NCI-H2227 treated with DMSO at 0.1 percent for 48 hours (cell line): ENCODE results near the gene BASP1.
"Not testable (repeated sequence)": the region's sequence is repeated elsewhere in the genome, so short reads cannot be mapped to it uniquely, and the experiment has no call there.

Source experiments
- DNase-seq: peaks from one replicate; lab custom pipeline; 2025; lab: John Stamatoyannopoulos, UW

BASP1 gene

DNA sequence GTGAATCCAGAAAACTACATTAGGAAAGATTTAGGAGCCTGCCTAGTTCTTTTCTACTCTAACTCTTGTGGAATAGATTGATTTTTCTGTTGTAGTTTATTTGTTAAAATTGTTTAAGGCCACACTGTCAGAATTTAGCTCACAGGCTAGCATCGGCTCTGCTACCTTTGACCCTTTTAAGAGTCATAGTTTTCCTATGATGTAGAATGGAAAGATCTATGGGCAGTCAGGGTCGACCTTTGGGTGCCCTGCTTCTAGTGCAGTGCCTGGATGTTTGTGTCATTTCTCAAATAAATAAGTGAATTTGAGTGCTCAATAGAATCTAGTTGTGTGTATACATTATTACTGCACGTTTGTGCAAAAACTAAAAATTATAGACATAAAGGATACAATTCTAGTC, 38.7 kb downstream of the BASP1 start:
- no peak for DNase-seq

GRCh38 chr5:17256839-17257238, 39.4 kb downstream of the BASP1 start:
- DNase-seq = no peak

DNA sequence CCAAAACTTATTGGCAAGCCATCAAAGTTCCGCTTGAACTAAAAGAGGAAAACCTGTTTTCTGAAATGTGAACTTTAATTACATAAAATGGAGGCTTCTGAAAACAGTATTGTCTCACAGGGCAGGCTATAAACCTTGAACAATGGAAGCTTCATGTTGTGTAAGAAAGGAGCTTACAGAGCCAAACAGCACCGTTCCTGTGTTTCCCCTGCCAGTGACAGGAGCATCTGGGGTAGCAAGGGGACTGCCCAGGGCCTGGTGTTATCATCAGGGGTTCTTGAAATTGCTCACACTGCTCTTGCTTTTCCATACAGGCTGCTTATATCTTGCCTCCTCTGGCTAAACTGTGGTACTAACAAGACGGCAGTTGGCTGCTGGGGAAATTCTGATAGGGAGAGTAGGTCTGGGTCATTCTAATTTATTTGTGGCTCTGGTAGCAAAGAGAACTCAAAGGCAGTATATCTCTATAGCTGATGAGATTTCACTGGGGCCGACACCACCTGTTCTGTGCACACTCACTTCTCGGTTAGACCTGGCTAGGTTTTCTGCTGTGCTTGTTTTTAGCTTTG, 40.4 kb downstream of the BASP1 start:
- no peak for DNase-seq

- no peak for DNase-seq
Measured at GRCh38 chr5:17258431-17258830, 41.0 kb downstream of the BASP1 start.

GRCh38 chr5:17259012-17259411, 41.6 kb downstream of the BASP1 start:
- DNase-seq = not testable (repeated sequence)

- no peak for DNase-seq
Measured at GRCh38 chr5:17259630-17260257, 42.3 kb downstream of the BASP1 start.

- DNase-seq = no peak
Measured at GRCh38 chr5:17260549-17260948, 43.1 kb downstream of the BASP1 start.

DNA sequence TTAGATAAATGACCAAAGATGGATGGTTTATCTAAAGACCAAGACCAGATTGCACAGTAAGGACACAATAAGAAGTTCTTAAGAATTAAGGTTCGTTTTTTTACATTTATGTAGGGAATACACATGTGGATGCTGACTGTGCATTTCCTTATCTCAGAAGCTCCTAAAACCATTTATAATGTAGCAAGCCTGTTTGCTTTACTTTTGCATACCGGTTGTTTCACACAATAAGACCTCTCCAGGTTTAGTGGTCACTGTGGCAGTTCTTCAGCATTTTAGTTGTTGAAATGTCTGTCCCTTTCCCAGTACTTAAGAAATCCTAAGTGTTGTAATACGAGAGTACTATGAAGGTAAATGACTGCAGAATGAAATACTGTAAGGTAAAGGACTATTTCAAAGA, 43.6 kb downstream of the BASP1 start:
- no peak for DNase-seq

GRCh38 chr5:17265041-17265440, 47.6 kb downstream of the BASP1 start:
- DNase-seq = no peak

DNA sequence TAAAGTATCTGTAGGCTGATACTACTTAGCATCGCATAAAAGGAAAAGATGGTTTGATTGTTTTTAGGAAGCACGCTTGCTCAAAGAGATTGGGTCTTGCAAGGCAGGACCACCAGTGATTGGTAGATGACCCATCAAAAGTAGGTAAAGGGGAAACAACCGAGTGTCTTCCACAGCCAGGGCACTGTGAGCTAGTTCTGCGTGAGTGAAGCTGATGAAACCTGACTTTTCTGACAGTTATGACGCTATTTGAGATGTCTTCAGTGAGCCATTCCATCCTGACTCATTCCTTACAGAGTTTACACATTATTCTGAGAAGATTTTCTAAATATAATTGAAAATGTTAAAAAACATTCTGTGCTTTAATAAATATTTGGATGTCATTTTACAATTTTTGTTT, 49.7 kb downstream of the BASP1 start:
- DNase-seq = no peak

- no peak for DNase-seq
Measured at GRCh38 chr5:17269201-17269600, 51.8 kb downstream of the BASP1 start.

GRCh38 chr5:17272111-17272510, 54.7 kb downstream of the BASP1 start:
- DNase-seq = no peak

DNA sequence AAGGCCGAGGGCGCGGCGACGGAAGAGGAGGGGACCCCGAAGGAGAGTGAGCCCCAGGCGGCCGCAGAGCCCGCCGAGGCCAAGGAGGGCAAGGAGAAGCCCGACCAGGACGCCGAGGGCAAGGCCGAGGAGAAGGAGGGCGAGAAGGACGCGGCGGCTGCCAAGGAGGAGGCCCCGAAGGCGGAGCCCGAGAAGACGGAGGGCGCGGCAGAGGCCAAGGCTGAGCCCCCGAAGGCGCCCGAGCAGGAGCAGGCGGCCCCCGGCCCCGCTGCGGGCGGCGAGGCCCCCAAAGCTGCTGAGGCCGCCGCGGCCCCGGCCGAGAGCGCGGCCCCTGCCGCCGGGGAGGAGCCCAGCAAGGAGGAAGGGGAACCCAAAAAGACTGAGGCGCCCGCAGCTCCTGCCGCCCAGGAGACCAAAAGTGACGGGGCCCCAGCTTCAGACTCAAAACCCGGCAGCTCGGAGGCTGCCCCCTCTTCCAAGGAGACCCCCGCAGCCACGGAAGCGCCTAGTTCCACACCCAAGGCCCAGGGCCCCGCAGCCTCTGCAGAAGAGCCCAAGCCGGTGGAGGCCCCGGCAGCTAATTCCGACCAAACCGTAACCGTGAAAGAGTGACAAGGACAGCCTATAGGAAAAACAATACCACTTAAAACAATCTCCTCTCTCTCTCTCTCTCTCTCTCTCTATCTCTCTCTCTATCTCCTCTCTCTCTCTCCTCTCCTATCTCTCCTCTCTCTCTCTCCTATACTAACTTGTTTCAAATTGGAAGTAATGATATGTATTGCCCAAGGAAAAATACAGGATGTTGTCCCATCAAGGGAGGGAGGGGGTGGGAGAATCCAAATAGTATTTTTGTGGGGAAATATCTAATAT, 58.1 kb downstream of the BASP1 start:
- no peak for DNase-seq

- DNase-seq = no peak
Measured at GRCh38 chr5:17276445-17276844, 59.0 kb downstream of the BASP1 start.

DNA sequence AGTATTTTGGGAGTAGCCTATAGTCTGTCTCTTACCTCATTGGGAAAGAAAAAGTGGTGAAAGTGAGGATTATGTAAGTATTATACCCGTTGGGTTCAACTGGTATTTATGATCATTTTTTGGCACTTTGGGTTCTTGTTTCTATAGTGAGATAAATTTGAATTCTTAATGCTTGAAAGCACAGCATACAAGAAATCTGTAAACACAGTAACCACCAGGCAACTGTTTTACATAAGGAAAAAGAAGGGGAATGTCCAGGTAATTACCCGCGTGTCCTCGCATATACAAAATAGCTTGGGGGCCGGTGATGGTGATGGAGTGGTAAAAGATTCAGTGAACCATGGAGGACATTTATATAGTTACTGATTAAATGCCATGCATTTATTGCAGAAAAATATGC, 60.5 kb downstream of the BASP1 start:
- DNase-seq = no peak

DNA sequence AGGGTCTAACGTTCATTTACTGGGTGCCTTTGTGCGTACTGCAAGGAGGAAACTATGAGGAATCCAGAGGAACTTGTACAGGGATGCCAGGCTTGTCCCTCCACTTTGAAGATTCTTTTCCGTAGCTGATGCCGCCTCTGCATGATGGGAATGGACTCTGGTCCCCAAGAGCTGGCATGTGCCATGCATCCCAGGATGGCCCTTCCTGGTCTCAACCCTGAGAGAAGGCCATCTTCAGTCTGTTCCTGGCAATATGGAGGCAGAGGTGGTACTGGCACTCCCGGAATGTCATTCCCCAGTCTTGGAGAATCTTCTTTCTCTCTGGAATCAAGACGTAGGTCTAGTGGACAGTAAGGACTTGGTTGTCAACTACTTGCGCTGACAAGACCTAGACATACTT, 61.5 kb downstream of the BASP1 start:
- DNase-seq = no peak

DNA sequence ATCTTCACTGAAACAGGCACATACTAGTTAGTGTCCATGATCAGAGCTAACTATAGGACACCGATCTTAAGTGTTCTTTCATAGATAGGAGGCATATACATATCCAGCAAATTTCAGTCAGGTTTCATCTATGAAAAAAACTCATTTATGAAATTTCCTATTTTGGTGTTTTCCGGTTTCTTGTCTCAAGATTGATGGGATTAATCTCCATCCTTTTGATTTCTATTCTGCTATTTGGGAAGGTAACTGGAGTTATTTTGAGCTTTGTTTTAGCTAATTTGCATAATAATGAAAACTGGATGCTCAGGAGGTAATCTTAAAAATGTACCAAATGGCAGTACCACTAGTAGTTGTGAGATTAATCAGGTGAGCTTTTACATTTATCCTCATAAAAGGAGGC, 62.1 kb downstream of the BASP1 start:
- DNase-seq = no peak

- DNase-seq = no peak
Measured at GRCh38 chr5:17282283-17283120, 65.1 kb downstream of the BASP1 start.

DNA sequence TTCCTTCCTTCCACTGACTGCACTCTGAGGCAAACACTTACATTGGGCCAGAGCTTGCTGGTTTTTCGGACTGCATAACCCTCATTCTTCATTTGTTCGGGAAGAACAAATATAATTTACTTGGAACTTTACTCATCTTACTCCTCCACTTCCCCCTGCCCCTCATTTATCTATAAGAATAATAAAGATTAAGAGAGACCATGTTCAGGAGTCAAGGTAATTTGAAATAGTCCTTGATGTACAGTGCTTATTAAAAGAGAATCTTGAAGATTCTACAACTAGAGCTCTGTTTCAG, 65.6 kb downstream of the BASP1 start:
- DNase-seq = no peak

DNA sequence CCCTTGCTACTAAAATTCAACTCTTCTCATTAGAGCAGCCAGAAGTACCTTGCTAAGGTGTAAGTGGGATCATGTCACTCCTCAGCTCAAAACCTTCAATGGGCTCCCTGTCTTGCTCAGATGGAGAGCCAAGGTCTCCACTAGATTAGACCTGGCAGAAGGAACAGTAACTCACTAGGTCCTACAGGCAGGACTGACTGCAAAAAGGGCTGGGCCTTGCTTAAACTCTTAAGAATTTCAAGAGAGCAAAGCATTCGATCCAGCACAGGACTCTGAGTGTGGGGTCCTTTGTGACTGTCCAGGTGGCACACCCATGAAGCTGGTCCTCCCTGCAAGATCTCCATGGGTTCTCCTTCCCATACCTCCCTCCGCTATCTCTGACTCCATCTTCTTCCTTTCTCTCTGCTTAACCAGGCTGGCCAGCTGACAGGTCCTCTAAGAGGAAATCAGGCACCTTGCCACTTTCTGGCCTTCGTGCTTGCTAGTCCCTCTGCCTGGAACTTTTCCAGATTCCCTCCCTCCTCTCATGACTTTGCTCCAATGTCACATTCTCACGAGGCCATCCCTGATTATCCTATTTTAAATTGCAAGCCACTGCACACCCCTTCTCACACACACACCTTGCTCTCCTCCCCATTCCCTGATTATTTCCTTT, 70.2 kb downstream of the BASP1 start:
- DNase-seq = no peak

DNA sequence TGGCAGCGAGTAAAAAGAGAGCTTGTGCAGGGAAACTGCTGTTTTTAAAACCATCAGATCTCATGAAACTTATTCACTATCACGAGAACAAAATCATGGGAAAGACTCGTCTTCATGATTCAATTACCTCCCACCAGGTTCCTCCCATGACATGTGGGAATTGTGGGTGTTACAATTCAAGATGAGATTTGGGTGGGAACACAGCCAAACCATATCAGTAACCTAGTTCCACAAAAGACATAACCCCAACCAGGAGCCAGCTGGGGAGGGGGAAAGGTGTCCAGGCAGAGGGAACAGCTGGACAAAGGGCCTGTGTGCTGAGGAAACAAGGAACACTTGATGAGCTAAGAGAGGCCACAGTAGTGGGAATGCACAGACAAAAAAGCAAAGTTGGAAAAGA, 71.1 kb downstream of the BASP1 start:
- DNase-seq = no peak
